Mesothelial cell of epicardium (in vitro differentiated cells): ENCODE results near the gene TNFAIP8L1. TPM values are rescaled to one million over a fixed set of nuclear protein-coding genes. Genes with fewer than 3 reads are reported as not detected.

Experiments used
- DNase-seq, 2 experiments: peaks; one replicate each; pipeline ENCODE4 v3.0.0; 2021; ENCODE audit warnings: low spot score in 2 of 2; ENCODE audit not compliant: unreplicated experiment in 2 of 2
- H3K27ac Mint-ChIP-seq: 2 replicates; pipeline ENCODE4 v1.8.0; 2021; ENCODE audit warnings: mixed read lengths
- H3K27me3 Mint-ChIP-seq: 2 replicates; pipeline ENCODE4 v1.8.0; 2021; ENCODE audit warnings: low read depth, mixed read lengths
- H3K36me3 Mint-ChIP-seq: 2 replicates; pipeline ENCODE4 v1.8.0; 2021; ENCODE audit warnings: mixed read lengths
- H3K4me1 Mint-ChIP-seq: 2 replicates; pipeline ENCODE4 v1.8.0; 2021; ENCODE audit warnings: mixed read lengths
- H3K4me3 Mint-ChIP-seq: 2 replicates; pipeline ENCODE4 v1.8.0; 2021; ENCODE audit warnings: mild to moderate bottlenecking, moderate library complexity, mixed read lengths
- H3K9me3 Mint-ChIP-seq: 2 replicates; pipeline ENCODE4 v1.8.0; 2021; ENCODE audit warnings: mixed read lengths
- CTCF ChIP-seq: fragments of 200-600 bp; sonication (generic); IDR thresholded peaks from one replicate; pipeline ENCODE4 v1.5.0; 2021; ENCODE audit warnings: antibody characterized with exemption; ENCODE audit not compliant: unreplicated experiment
- total RNA-seq: library from RNA; stranded (reverse); gene quantifications from 3 replicates; pipeline ENCODE4 v1.2.1, GENCODE V29; 2021

TNFAIP8L1 gene
- total RNA-seq, 1 donor from 2014 or later = 8.2 TPM

- Mint-ChIP-seq H3K4me1 (peaks cover 11% of the 10 kb centered on the region), H3K9me3 (no peaks in the 10 kb centered on the region), H3K27ac (no peak overlapping the region), H3K36me3 (peaks cover 21% of the 10 kb centered on the region), H3K27me3 (no peaks in the 10 kb centered on the region), H3K4me3 (no peak overlapping the region)
- no peak for TF ChIP-seq CTCF
- DNase-seq = no peak
Observed at GRCh38 chr19:4664642-4665041, 25.3 kb downstream of the TNFAIP8L1 start.

DNA sequence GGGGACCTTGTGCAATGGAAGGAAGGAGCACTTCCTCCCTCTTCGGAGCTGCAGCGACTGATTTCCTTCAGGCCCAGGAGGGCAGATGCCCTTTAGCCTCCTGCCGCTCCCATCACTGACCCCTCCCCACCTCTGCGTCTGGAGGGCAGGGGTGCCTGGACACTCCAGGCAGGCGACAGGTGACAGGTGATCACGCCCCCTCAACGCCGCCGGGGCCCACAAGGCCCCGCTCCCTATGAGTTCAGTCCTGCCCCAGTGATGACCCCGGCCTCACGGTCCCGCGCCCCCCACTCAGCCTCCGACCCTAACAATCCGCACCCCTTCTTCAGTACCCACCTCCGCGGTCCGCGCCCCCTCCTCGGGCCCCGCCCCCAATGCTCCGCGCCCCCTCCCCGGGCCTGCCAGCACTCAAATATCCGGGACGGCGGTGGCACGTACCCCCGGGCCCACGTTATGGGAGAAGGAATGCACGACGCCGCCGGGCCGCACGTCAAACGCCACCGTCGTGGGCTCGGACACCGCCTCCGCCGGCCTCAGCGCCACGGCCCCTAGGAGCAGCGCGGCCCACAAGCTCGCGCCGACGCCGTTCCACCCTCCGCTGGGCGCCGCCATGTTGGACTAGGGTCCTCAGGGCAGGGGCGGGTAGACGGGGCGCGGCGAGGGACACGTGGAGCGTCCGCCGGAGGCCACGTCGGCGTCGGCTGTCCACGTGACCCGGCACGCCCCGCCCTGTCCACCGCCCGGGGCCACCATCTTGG, 30.6 kb downstream of the TNFAIP8L1 start, which contains the start of gene MYDGF:
MYDGF (minus strand) TSS at position 620 of the 758 bp plus-strand sequence; CDS start at position 612, 8 bp downstream.
- DNase-seq = peak; percentile 90 to 91
- H3K9me3 Mint-ChIP-seq = no peaks in the 10 kb centered on the region
- peak within 1 kb of the TSS; percentile 86 for H3K27ac Mint-ChIP-seq
- no peak for TF ChIP-seq CTCF
- no peaks in the 10 kb centered on the region for H3K27me3 Mint-ChIP-seq
- peaks cover 7% of the 10 kb centered on the region for H3K36me3 Mint-ChIP-seq
- H3K4me1 Mint-ChIP-seq = peaks cover 11% of the 10 kb centered on the region
- H3K4me3 Mint-ChIP-seq = peak within 1 kb of the TSS; percentile 82

DNA sequence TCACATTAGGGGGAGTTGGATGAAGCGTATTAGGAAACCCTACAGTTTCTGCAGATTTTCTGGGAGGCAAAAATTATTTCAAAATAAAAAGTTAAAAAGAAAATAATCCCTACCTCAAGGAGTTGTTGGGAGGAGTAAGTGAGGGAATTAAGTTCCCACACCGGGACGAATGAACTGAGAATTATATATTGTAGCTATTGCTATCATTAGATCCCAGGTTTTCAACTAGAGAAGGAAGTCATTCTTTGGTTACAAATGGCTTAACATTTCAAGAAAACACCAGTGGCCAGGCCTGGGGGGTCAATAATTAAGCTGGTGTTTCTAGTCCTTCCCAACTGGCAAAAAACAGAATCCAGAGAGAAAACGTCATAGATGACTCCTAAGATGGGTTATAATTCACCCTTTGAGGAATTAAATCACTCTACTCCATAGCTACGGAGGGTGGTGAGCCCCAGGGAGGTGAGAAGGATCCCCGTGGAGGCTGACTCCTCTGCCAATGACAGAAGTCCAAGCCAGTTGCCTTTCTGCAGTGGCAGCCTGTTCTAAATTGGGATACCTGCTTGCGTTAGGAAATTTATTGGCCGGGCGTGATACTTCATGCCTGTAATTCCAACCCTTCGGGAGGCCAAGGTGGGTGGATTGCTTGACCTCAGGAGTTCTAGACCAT, 32.0 kb downstream of the TNFAIP8L1 start:
- Mint-ChIP-seq H3K27ac (peak overlapping the region; percentile 76), H3K4me3 (peak overlapping the region; percentile 66), H3K36me3 (peaks cover 8% of the 10 kb centered on the region)

DNA sequence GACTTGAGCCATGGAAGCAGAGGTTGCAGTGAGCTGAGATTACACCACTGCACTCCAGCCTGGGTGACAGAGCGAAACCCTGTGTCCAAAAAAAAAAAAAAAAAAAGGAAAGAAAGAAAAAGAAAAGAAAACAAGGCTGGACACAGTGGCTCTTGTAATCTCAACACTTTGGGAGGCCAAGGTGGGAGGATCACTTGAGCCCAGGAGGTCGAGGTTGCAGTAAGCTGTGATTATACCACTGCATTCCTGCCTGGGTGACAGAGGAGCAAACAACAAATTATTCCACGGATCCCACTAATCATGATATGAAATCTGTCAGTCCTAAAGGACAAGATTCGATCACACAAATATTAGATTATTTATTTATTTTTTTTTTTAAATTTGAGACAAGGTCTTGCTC, 33.9 kb downstream of the TNFAIP8L1 start:
- no peaks in the 10 kb centered on the region for H3K9me3 Mint-ChIP-seq
- H3K27me3 Mint-ChIP-seq = no peaks in the 10 kb centered on the region
- TF ChIP-seq CTCF = no peak
- no peak overlapping the region for H3K4me3 Mint-ChIP-seq
- H3K27ac Mint-ChIP-seq = no peak overlapping the region
- DNase-seq = no peak
- peaks cover 10% of the 10 kb centered on the region for H3K4me1 Mint-ChIP-seq
- H3K36me3 Mint-ChIP-seq = peaks cover 11% of the 10 kb centered on the region

More for the DNA sequence above, 32.0 kb downstream of the TNFAIP8L1 start:
- H3K4me1 Mint-ChIP-seq = peaks cover 11% of the 10 kb centered on the region
- H3K9me3 Mint-ChIP-seq = no peaks in the 10 kb centered on the region
- DNase-seq = no peak
- no peaks in the 10 kb centered on the region for H3K27me3 Mint-ChIP-seq
- no peak for TF ChIP-seq CTCF

DNA sequence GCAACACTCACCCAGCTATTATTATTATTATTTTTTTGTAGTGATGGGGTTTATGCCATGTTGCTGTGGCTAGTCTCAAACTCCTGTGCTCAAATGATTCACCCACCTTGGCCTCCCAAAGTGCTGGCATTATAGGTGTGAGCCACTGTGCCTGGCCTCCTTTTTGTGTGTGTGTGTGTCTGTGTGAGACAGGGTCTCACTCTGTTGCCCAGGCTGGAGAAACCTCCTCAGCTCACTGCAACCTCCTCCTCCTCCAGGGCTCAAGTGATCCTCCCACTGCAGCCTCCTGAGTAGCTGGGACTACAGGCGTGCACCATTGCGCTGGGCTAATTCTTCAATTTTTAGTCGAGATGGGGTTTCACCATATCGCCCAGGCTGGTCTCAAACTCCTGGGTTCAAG, 34.4 kb downstream of the TNFAIP8L1 start:
- Mint-ChIP-seq H3K4me3 (no peak overlapping the region), H3K36me3 (peaks cover 11% of the 10 kb centered on the region), H3K27me3 (no peaks in the 10 kb centered on the region), H3K4me1 (peaks cover 7% of the 10 kb centered on the region), H3K9me3 (no peaks in the 10 kb centered on the region), H3K27ac (no peak overlapping the region)
- TF ChIP-seq CTCF = no peak
- no peak for DNase-seq
